Esophagus squamous epithelium (tissue), 5 donors: ENCODE data around the gene CPT1A. TPM values are rescaled to one million over a fixed set of nuclear protein-coding genes. Genes with fewer than 3 reads are reported as not detected.

ENCODE experiments used
- DNase-seq: peaks from one replicate; lab custom pipeline; 2025; lab: John Stamatoyannopoulos, UW
- H3K27ac ChIP-seq, 4 donors: fragments of 200-600 bp; sonication (generic); one replicate each; pipeline ENCODE4 v1.5.1; 2016 to 2019; ENCODE audit warnings: mild to moderate bottlenecking in 1 of 4
- H3K27me3 ChIP-seq, 4 donors: fragments of 200-600 bp; sonication (generic); 1 replicate in 3 of 4; 2 replicates in 1 of 4; pipeline versions ENCODE4 v1.5.1 to v1.6.0; 2017 to 2021; ENCODE audit warnings: antibody characterized with exemption in 1 of 4
- H3K36me3 ChIP-seq, 3 donors: fragments of 200-600 bp; sonication (generic); one replicate each; pipeline ENCODE4 v1.5.1; 2016 to 2019
- H3K4me1 ChIP-seq, 3 donors: fragments of 200-600 bp; sonication (generic); one replicate each; pipeline ENCODE4 v1.5.1; 2017 to 2019
- H3K4me3 ChIP-seq, 4 donors: fragments of 200-600 bp; sonication (generic); 1 replicate in 3 of 4; 2 replicates in 1 of 4; pipeline ENCODE4 v1.5.1; 2016 to 2019; ENCODE audit warnings: mild to moderate bottlenecking in 2 of 4, moderate library complexity in 1 of 4
- H3K9me3 ChIP-seq, 3 donors: fragments of 200-600 bp; sonication (generic); one replicate each; pipeline ENCODE4 v1.5.1; 2016 to 2019
- POLR2A ChIP-seq, 4 donors: fragments of 450-650 bp; IDR thresholded peaks; one replicate each; pipeline ENCODE4 v1.6.1; 2017; ENCODE audit warnings: antibody characterized with exemption in 4 of 4, mild to moderate bottlenecking in 4 of 4, moderate library complexity in 3 of 4
- WGBS, 2 donors: methylation state at CpG; one replicate each; pipeline ENCODE4 v1.1.5; 2018; 5-methylcytosine and 5-hydroxymethylcytosine counted together
- intact Hi-C: fragments of 100-400 bp; cut with DNase I; formaldehyde crosslinking; loops from one replicate; pipeline ENCODE4 v1.15.0; 2022
- total RNA-seq, 4 donors: library from RNA; depleted of rRNA; stranded (reverse); fragments of >200 nt; gene quantifications; one replicate each; pipeline ENCODE4 v1.1.0, GENCODE V29; 2016
- TF ChIP-seq, protein P1 (sequence below), 6 experiments: fragments of 450-650 bp in 4 of 6; fragments of 200-600 bp in 2 of 6; sonication (generic) in 2 of 6; IDR thresholded peaks; one replicate each; pipeline ENCODE4 v1.5.1; 2016 to 2019; ENCODE audit warnings: antibody characterized with exemption in 6 of 6, mild to moderate bottlenecking in 4 of 6, moderate library complexity in 4 of 6
- donor health status: DM: yes; HTN: yes; CAD: no.

The CPT1A gene
- total RNA-seq, 4 donors from 2014 or later: 14.7 to 56.1 (median 27.6) TPM

DNA sequence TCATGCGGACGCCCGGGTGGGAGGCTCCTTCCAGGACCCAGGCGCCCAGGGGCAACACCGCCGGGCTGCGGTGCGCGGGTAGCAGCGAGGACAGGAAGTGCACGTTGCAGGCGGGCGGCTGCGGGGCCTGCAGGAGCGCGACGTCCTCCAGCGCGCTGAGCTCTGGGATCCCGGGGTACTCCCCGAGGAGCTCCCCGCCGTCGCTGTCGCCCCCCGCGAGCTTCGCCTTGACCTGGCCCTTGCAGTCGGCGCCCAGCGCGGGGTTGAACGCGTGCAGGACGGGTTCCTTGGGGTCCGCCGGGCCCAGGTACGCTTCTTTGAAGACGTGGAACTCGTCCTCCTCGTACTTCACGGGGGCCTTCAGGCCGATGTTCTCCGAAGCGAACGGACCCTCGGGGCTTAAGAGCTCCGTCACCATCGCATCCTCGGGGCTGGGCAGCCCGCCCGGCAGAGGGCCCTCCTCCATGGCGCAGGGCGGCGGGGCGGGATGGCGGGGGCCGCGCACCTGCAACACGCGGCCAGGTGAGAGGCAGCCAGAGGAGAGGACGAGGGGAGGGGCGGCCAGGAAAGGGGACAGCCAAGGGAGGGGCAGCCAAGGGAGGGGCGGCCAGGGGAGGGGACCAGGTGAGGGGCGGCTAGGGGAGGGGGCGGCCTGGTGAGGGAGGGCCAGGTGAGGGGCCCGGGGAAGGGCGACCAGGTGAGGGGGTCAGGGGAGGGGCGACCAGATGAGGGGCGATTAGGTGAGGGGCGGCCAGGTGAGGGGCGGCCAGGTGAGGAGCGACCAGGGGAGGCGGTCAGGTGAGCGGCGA lies 91.3 kb downstream of the CPT1A start:
- TF ChIP-seq POLR2A (IDR thresholded peaks at IDR 0.05): no peak
- TF ChIP-seq, protein P1, sequence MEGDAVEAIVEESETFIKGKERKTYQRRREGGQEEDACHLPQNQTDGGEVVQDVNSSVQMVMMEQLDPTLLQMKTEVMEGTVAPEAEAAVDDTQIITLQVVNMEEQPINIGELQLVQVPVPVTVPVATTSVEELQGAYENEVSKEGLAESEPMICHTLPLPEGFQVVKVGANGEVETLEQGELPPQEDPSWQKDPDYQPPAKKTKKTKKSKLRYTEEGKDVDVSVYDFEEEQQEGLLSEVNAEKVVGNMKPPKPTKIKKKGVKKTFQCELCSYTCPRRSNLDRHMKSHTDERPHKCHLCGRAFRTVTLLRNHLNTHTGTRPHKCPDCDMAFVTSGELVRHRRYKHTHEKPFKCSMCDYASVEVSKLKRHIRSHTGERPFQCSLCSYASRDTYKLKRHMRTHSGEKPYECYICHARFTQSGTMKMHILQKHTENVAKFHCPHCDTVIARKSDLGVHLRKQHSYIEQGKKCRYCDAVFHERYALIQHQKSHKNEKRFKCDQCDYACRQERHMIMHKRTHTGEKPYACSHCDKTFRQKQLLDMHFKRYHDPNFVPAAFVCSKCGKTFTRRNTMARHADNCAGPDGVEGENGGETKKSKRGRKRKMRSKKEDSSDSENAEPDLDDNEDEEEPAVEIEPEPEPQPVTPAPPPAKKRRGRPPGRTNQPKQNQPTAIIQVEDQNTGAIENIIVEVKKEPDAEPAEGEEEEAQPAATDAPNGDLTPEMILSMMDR (IDR thresholded peaks at IDR 0.05): no peak
- peaks cover 5 to 23% (median 18%) of the 10 kb centered on the region in 3 donors for H3K4me1 ChIP-seq
- H3K9me3 ChIP-seq: no peaks in the 10 kb centered on the region
- intact Hi-C loops: no loop called here
- H3K27ac ChIP-seq: peak overlapping the region in 3 of 4 donors; percentile 48 to 76 (median 72)
- 30 to 72% methylated on average over 3 to 19 of the region's 76 CpGs for WGBS, 2 donors
- peak overlapping the region; percentile 47 to 80 (median 62) for H3K4me3 ChIP-seq
- peaks cover 0 to 30% (median 0%) of the 10 kb centered on the region in 3 donors for H3K36me3 ChIP-seq
- no peaks in the 10 kb centered on the region for H3K27me3 ChIP-seq
- no peak for DNase-seq

DNA sequence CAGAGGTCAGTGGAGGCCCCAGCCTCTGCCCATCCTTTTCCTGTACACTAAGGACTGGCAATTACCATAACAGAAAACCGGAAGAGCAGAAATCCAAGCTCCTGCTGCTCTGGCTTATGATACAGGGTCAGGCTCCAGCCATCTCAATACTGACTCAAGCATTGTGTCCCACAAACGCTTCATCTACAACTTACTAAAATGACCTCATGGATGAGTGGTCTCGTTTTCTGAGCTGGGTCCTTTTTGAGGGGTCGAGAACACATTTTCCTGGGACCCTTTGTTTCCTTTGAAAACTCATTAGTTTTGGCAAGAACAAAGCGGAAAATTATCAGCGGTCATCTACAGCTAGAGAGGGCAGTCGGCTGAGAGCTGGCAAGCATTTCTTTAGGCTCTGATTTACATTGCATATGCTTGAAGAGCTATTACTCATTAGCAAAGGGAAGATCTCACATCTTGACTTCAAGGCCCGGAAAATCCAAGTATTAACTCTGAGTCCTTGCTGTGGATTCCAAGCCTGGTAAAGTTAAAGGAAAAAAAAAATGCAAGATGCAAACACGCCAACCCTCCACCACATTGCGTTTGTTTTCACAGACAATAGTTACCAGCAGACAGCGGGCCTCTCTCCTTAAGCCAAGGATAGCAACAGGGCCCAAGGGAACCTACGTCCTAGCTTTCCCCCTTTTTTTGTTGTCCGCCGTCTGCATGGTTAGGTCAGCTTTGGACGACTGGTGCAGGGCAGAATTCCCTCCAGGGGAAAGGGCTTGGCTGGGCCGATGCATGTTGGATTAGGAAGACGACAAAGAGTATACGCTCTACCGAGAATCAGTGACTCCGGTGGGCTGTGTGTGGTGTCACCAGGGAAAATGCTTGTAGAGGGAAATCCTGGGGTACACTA lies 92.2 kb downstream of the CPT1A start:
- Histone ChIP-seq H3K4me1 (peaks cover 5 to 23% (median 18%) of the 10 kb centered on the region in 3 donors), H3K36me3 (peaks cover 0 to 25% (median 0%) of the 10 kb centered on the region in 3 donors), H3K27me3 (no peaks in the 10 kb centered on the region), H3K27ac (no peak overlapping the region), H3K4me3 (no peak overlapping the region), H3K9me3 (no peaks in the 10 kb centered on the region)
- TF ChIP-seq, protein P1 (IDR thresholded peaks at IDR 0.05): no peak
- no peak for TF ChIP-seq POLR2A (IDR thresholded peaks at IDR 0.05)
- intact Hi-C loops: no loop called here
- no peak for DNase-seq
- WGBS, 2 donors: 81 to 85% methylated on average over 15 to 19 of the region's 20 CpGs

DNA sequence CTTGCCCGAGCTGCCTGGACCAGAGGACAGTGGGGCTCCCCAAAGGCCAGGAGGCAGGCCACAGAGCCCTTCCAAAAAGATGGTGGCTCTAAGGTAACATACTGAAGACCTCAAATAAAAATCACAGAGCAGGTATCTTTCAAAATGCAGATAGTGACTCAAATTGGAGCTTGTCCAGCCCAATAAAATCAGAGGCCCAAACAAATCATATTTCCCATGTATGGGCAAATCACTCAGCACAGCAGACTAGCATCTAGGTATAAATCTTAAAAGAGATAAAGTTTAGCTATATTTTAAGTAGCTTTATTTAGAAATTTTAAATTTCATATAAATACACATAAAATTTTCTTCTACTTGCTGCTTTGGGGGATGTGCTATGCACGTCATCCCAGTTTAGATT lies 93.7 kb downstream of the CPT1A start:
- 87 to 92% methylated on average over 2 of the region's 2 CpGs for WGBS, 2 donors
- Histone ChIP-seq H3K9me3 (no peaks in the 10 kb centered on the region), H3K4me1 (peaks cover 5 to 23% (median 18%) of the 10 kb centered on the region in 3 donors), H3K27me3 (no peaks in the 10 kb centered on the region), H3K36me3 (peaks cover 0 to 21% (median 0%) of the 10 kb centered on the region in 3 donors), H3K27ac (no peak overlapping the region), H3K4me3 (no peak overlapping the region)
- TF ChIP-seq, protein P1 (IDR thresholded peaks at IDR 0.05): no peak
- no peak for TF ChIP-seq POLR2A (IDR thresholded peaks at IDR 0.05)
- DNase-seq: no peak
- intact Hi-C loops: no loop called here

DNA sequence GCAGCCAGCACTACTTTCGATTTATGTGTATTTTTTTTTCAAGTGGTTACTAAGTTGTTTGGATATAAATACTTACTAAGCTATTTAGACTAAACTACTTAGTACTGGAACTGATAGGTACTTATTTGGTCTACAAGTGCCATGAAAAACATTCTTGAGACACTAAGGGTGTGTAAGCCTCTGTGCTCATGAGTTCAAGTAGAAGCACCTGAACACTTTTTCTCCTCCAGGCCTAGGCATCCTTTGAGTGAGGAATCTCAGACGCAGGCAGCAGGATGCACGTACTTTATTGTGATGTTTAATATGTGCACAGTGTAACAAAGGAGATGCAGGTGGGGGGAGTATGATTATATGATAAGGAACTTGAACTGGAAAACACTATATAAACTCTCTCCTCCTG lies 98.2 kb downstream of the CPT1A start:
- DNase-seq: no peak
- no peak for TF ChIP-seq POLR2A (IDR thresholded peaks at IDR 0.05)
- TF ChIP-seq, protein P1 (IDR thresholded peaks at IDR 0.05): no peak
- Histone ChIP-seq H3K36me3 (peaks cover 0 to 21% (median 0%) of the 10 kb centered on the region in 3 donors), H3K27me3 (no peaks in the 10 kb centered on the region), H3K4me1 (no peaks in the 10 kb centered on the region), H3K27ac (no peak overlapping the region), H3K4me3 (no peak overlapping the region), H3K9me3 (no peaks in the 10 kb centered on the region)
- 95 to 97% methylated on average over 2 to 3 of the region's 3 CpGs for WGBS, 2 donors
- intact Hi-C loops: no loop called here
